Parathyroid adenoma (tissue), 2 donors: ENCODE data around the gene PRMT7.

ENCODE experiments used
- H2AFZ ChIP-seq: fragments of 300-600 bp; sonication (generic); one replicate; pipeline ENCODE4 v1.7.0; 2017; ENCODE audit warnings: antibody characterized with exemption, mild to moderate bottlenecking
- H3K27ac ChIP-seq: fragments of 300-600 bp; sonication (generic); one replicate; pipeline ENCODE4 v1.7.0; 2017
- H3K27me3 ChIP-seq: fragments of 300-600 bp; sonication (generic); one replicate; pipeline ENCODE4 v1.7.0; 2017; ENCODE audit warnings: low read length; ENCODE audit not compliant: control insufficient read depth, insufficient read depth
- H3K36me3 ChIP-seq: fragments of 300-600 bp; sonication (generic); one replicate; pipeline ENCODE4 v1.7.0; 2017; ENCODE audit warnings: low read length; ENCODE audit not compliant: control insufficient read depth, insufficient read depth
- H3K4me1 ChIP-seq: fragments of 300-600 bp; sonication (generic); one replicate; pipeline ENCODE4 v1.7.0; 2017; ENCODE audit warnings: control low read depth
- H3K4me2 ChIP-seq: fragments of 300-600 bp; sonication (generic); one replicate; pipeline ENCODE4 v1.7.0; 2017; ENCODE audit warnings: low read length
- H3K4me3 ChIP-seq: fragments of 300-600 bp; sonication (generic); one replicate; pipeline ENCODE4 v1.7.0; 2017; ENCODE audit warnings: low read depth, low read length
- H3K79me2 ChIP-seq: fragments of 300-600 bp; sonication (generic); one replicate; pipeline ENCODE4 v1.7.0; 2017; ENCODE audit warnings: control low read depth
- H3K9ac ChIP-seq: fragments of 300-600 bp; sonication (generic); one replicate; pipeline ENCODE4 v1.7.0; 2017; ENCODE audit warnings: mild to moderate bottlenecking
- H3K9me3 ChIP-seq: fragments of 300-600 bp; sonication (generic); one replicate; pipeline ENCODE4 v1.7.0; 2017; ENCODE audit warnings: low read length; ENCODE audit not compliant: control insufficient read depth
- CTCF ChIP-seq: fragments of 300-600 bp; sonication (generic); IDR thresholded peaks from one replicate; pipeline ENCODE4 v1.7.0; 2017; ENCODE audit warnings: antibody characterized with exemption, mild to moderate bottlenecking
- donor health status: primary hyperparathyroidism.

PRMT7 gene

GRCh38 chr16:68368301-68368888, 57.6 kb downstream of the PRMT7 start:
- Histone ChIP-seq H3K9me3 (no peaks in the 10 kb centered on the region), H3K36me3 (no peaks in the 10 kb centered on the region), H3K79me2 (no peaks in the 10 kb centered on the region), H2AFZ (no peak overlapping the region), H3K4me2 (no peak overlapping the region), H3K4me3 (no peak overlapping the region), H3K9ac (no peak overlapping the region), H3K27me3 (no peaks in the 10 kb centered on the region), H3K27ac (no peak overlapping the region), H3K4me1 (peaks cover 11% of the 10 kb centered on the region)
- TF ChIP-seq CTCF, result no peak

- Histone ChIP-seq H3K4me3 (no peak overlapping the region), H3K27me3 (no peaks in the 10 kb centered on the region), H3K4me1 (peaks cover 9% of the 10 kb centered on the region), H3K27ac (no peak overlapping the region), H2AFZ (no peak overlapping the region), H3K9ac (no peak overlapping the region), H3K36me3 (no peaks in the 10 kb centered on the region), H3K9me3 (no peaks in the 10 kb centered on the region), H3K4me2 (no peak overlapping the region), H3K79me2 (no peaks in the 10 kb centered on the region)
- no peak for TF ChIP-seq CTCF
These were observed 58.3 kb downstream of the PRMT7 start for GRCh38 chr16:68369168-68369567.

- H3K9ac ChIP-seq, result no peak overlapping the region
- no peak overlapping the region for H3K4me2 ChIP-seq
- no peak overlapping the region for H2AFZ ChIP-seq
- H3K27me3 ChIP-seq, result no peaks in the 10 kb centered on the region
- no peaks in the 10 kb centered on the region for H3K9me3 ChIP-seq
- TF ChIP-seq CTCF, result no peak
- H3K4me1 ChIP-seq, result peaks cover under 1% of the 10 kb centered on the region
- H3K79me2 ChIP-seq, result no peaks in the 10 kb centered on the region
- H3K4me3 ChIP-seq, result no peak overlapping the region
- H3K36me3 ChIP-seq, result no peaks in the 10 kb centered on the region
- H3K27ac ChIP-seq, result no peak overlapping the region
These were observed 59.1 kb downstream of the PRMT7 start for GRCh38 chr16:68369697-68370580.

- H3K27ac ChIP-seq, result no peak overlapping the region
- H3K4me2 ChIP-seq, result no peak overlapping the region
- H3K4me1 ChIP-seq, result no peaks in the 10 kb centered on the region
- H3K4me3 ChIP-seq, result no peak overlapping the region
- H3K9ac ChIP-seq, result no peak overlapping the region
- no peaks in the 10 kb centered on the region for H3K36me3 ChIP-seq
- no peak overlapping the region for H2AFZ ChIP-seq
- no peaks in the 10 kb centered on the region for H3K9me3 ChIP-seq
- no peaks in the 10 kb centered on the region for H3K27me3 ChIP-seq
- no peaks in the 10 kb centered on the region for H3K79me2 ChIP-seq
- TF ChIP-seq CTCF, result no peak
These were observed 59.9 kb downstream of the PRMT7 start for GRCh38 chr16:68370581-68371275.
